ENCODE data around the gene MYRIP.
"Not testable (repeated sequence)": the region's sequence is repeated elsewhere in the genome, so short reads cannot be mapped to it uniquely, and the experiment has no call there.

Gene MYRIP

GRCh38 chr3:40120806-40121205 is 311.4 kb downstream of the MYRIP start:
- TF ChIP-seq CTCF (IDR thresholded peaks at IDR 0.05; ENCODE audit: borderline replicate concordance, insufficient read depth, low read depth, low read length), result no peak
- no peak overlapping the region for H3K4me3 ChIP-seq (ENCODE audit: low read depth, low read length)

GRCh38 chr3:40124918-40125317 is 315.5 kb downstream of the MYRIP start:
- TF ChIP-seq CTCF (IDR thresholded peaks at IDR 0.05; ENCODE audit: borderline replicate concordance, insufficient read depth, low read depth, low read length), result no peak
- H3K4me3 ChIP-seq (ENCODE audit: low read depth, low read length), result no peak overlapping the region

- H3K4me3 ChIP-seq (ENCODE audit: low read depth, low read length), result no peak overlapping the region
- no peak for TF ChIP-seq CTCF (IDR thresholded peaks at IDR 0.05; ENCODE audit: borderline replicate concordance, insufficient read depth, low read depth, low read length)
These were observed 318.8 kb downstream of the MYRIP start for GRCh38 chr3:40128166-40128565.

GRCh38 chr3:40129510-40129909 is 320.1 kb downstream of the MYRIP start:
- no peak for TF ChIP-seq CTCF (IDR thresholded peaks at IDR 0.05; ENCODE audit: borderline replicate concordance, insufficient read depth, low read depth, low read length)
- H3K4me3 ChIP-seq (ENCODE audit: low read depth, low read length), result no peak overlapping the region

GRCh38 chr3:40129981-40130380 is 320.6 kb downstream of the MYRIP start:
- H3K4me3 ChIP-seq (ENCODE audit: low read depth, low read length), result no peak overlapping the region
- no peak for TF ChIP-seq CTCF (IDR thresholded peaks at IDR 0.05; ENCODE audit: borderline replicate concordance, insufficient read depth, low read depth, low read length)

- no peak overlapping the region for H3K4me3 ChIP-seq (ENCODE audit: low read depth, low read length)
- no peak for TF ChIP-seq CTCF (IDR thresholded peaks at IDR 0.05; ENCODE audit: borderline replicate concordance, insufficient read depth, low read depth, low read length)
These were observed 321.3 kb downstream of the MYRIP start for GRCh38 chr3:40130721-40131120.

- not testable (repeated sequence) for H3K4me3 ChIP-seq (ENCODE audit: low read depth, low read length)
These were observed 324.6 kb downstream of the MYRIP start for GRCh38 chr3:40133886-40134575.
